GM23338 (cell line): Measurements from ENCODE around the gene CDH15.

Source experiments
- CREB1 ChIP-seq: fragments of 250-450 bp; sonication (Bioruptor Pico); IDR thresholded peaks from 2 replicates; pipeline ENCODE4 v1.5.0; 2020; ENCODE audit warnings: low read depth, mild to moderate bottlenecking, moderate library complexity
- CTCF ChIP-seq, 2 experiments: fragments of 200-600 bp in 1 of 2; sonication (generic) in 1 of 2; conservative IDR thresholded peaks; 2 replicates each; pipeline versions ENCODE4 v1.5.1 to v1.6.1; 2016 to 2017; ENCODE audit warnings: antibody characterized with exemption in 2 of 2, low read depth in 2 of 2, mild to moderate bottlenecking in 2 of 2, moderate library complexity in 1 of 2
- EZH2 ChIP-seq: fragments of 200-600 bp; sonication (generic); IDR thresholded peaks from one replicate; pipeline ENCODE4 v1.8.0; 2017; ENCODE audit warnings: antibody characterized with exemption, mild to moderate bottlenecking, low read depth; ENCODE audit not compliant: unreplicated experiment
- EZH2phosphoT487 ChIP-seq: fragments of 200-600 bp; sonication (generic); IDR thresholded peaks from one replicate; pipeline ENCODE4 v1.8.1; 2018; ENCODE audit warnings: antibody characterized with exemption; ENCODE audit not compliant: unreplicated experiment
- NANOG ChIP-seq: IDR thresholded peaks from 2 replicates; pipeline ENCODE4 v1.6.1; 2016; ENCODE audit warnings: antibody characterized with exemption, borderline replicate concordance
- POLR2AphosphoS5 ChIP-seq: IDR thresholded peaks from 2 replicates; pipeline ENCODE4 v1.6.1; 2016; ENCODE audit warnings: antibody characterized with exemption, low read depth
- REST ChIP-seq: IDR thresholded peaks from one replicate; pipeline ENCODE4 v1.6.1; 2018; ENCODE audit warnings: antibody characterized with exemption; ENCODE audit not compliant: unreplicated experiment

- TF ChIP-seq POLR2AphosphoS5, result no peak
- no peak for TF ChIP-seq EZH2
- no peak for TF ChIP-seq CTCF (conservative IDR thresholded peaks at IDR 0.05; ENCODE audit: low read depth in 2 of 2)
- no peak for TF ChIP-seq REST
- TF ChIP-seq CREB1 (CRISPR knock-in tag), result no peak
- no peak for TF ChIP-seq NANOG
- TF ChIP-seq EZH2phosphoT487, result no peak
These were observed 7.1 kb downstream of the CDH15 start for GRCh38 chr16:89178453-89179147.
